IPS-18c (cell line): ENCODE data around the gene PLA2G2A.
"Not testable (repeated sequence)": the region's sequence is repeated elsewhere in the genome, so short reads cannot be mapped to it uniquely, and the experiment has no call there.

Experiments
- H3K4me3 ChIP-seq: 2 replicates; pipeline ENCODE4 v1.7.0; 2013; ENCODE audit warnings: low read depth, mild to moderate bottlenecking, low read length, moderate library complexity; ENCODE audit not compliant: insufficient read depth
- H3K9me3 ChIP-seq: one replicate; pipeline ENCODE4 v1.6.1; 2013; ENCODE audit warnings: mild to moderate bottlenecking, low read length, moderate library complexity; ENCODE audit not compliant: control insufficient read depth, insufficient read depth

The PLA2G2A gene

GRCh38 chr1:19942657-19943056 lies 36.8 kb downstream of the PLA2G2A start:
- no peaks in the 10 kb centered on the region for H3K9me3 ChIP-seq
- no peak overlapping the region for H3K4me3 ChIP-seq

- no peak overlapping the region for H3K4me3 ChIP-seq
- no peaks in the 10 kb centered on the region for H3K9me3 ChIP-seq
These were observed 37.3 kb downstream of the PLA2G2A start for GRCh38 chr1:19942088-19942487.

GRCh38 chr1:19941206-19941568 lies 38.2 kb downstream of the PLA2G2A start:
- Histone ChIP-seq H3K4me3 (no peak overlapping the region), H3K9me3 (no peaks in the 10 kb centered on the region)

- Histone ChIP-seq H3K4me3 (no peak overlapping the region), H3K9me3 (no peaks in the 10 kb centered on the region)
These were observed 38.8 kb downstream of the PLA2G2A start for GRCh38 chr1:19940486-19941205.

GRCh38 chr1:19938472-19938871 lies 40.9 kb downstream of the PLA2G2A start:
- Histone ChIP-seq H3K9me3 (no peaks in the 10 kb centered on the region), H3K4me3 (no peak overlapping the region)

- Histone ChIP-seq H3K4me3 (no peak overlapping the region), H3K9me3 (peaks cover 3% of the 10 kb centered on the region)
These were observed 43.2 kb downstream of the PLA2G2A start for GRCh38 chr1:19936061-19936750.

GRCh38 chr1:19934336-19934735 lies 45.1 kb downstream of the PLA2G2A start:
- H3K4me3 ChIP-seq, result no peak overlapping the region

GRCh38 chr1:19932866-19933265 lies 46.6 kb downstream of the PLA2G2A start:
- peaks cover 3% of the 10 kb centered on the region for H3K9me3 ChIP-seq
- no peak overlapping the region for H3K4me3 ChIP-seq

More at GRCh38 chr1:19934336-19934735, 45.1 kb downstream of the PLA2G2A start:
- H3K9me3 ChIP-seq, result peaks cover 3% of the 10 kb centered on the region

GRCh38 chr1:19927130-19927421 lies 52.3 kb downstream of the PLA2G2A start:
- H3K9me3 ChIP-seq, H3K4me3 ChIP-seq: not testable (repeated sequence)

- H3K4me3 ChIP-seq, result no peak overlapping the region
- peaks cover 2% of the 10 kb centered on the region for H3K9me3 ChIP-seq
These were observed 52.9 kb downstream of the PLA2G2A start for GRCh38 chr1:19926296-19927129.
